GM23338 (cell line): ENCODE results near the gene TBX6.

ENCODE experiments used
- CREB1 ChIP-seq: fragments of 250-450 bp; sonication (Bioruptor Pico); IDR thresholded peaks from 2 replicates; pipeline ENCODE4 v1.5.0; 2020; ENCODE audit warnings: low read depth, mild to moderate bottlenecking, moderate library complexity
- EZH2 ChIP-seq: fragments of 200-600 bp; sonication (generic); IDR thresholded peaks from one replicate; pipeline ENCODE4 v1.8.0; 2017; ENCODE audit warnings: antibody characterized with exemption, mild to moderate bottlenecking, low read depth; ENCODE audit not compliant: unreplicated experiment
- EZH2phosphoT487 ChIP-seq: fragments of 200-600 bp; sonication (generic); IDR thresholded peaks from one replicate; pipeline ENCODE4 v1.8.1; 2018; ENCODE audit warnings: antibody characterized with exemption; ENCODE audit not compliant: unreplicated experiment
- POLR2AphosphoS5 ChIP-seq: IDR thresholded peaks from 2 replicates; pipeline ENCODE4 v1.6.1; 2016; ENCODE audit warnings: antibody characterized with exemption, low read depth
- REST ChIP-seq: IDR thresholded peaks from one replicate; pipeline ENCODE4 v1.6.1; 2018; ENCODE audit warnings: antibody characterized with exemption; ENCODE audit not compliant: unreplicated experiment
- ZNF114 ChIP-seq: fragments of 250-450 bp; sonication (Bioruptor Pico); IDR thresholded peaks from 2 replicates; pipeline ENCODE4 v1.5.0; 2020; ENCODE audit warnings: mild to moderate bottlenecking, moderate library complexity
- TF ChIP-seq, protein P1 (sequence below), 2 experiments: fragments of 200-600 bp in 1 of 2; sonication (generic) in 1 of 2; conservative IDR thresholded peaks; 2 replicates each; pipeline versions ENCODE4 v1.5.1 to v1.6.1; 2016 to 2017; ENCODE audit warnings: antibody characterized with exemption in 2 of 2, low read depth in 2 of 2, mild to moderate bottlenecking in 2 of 2, moderate library complexity in 1 of 2

DNA sequence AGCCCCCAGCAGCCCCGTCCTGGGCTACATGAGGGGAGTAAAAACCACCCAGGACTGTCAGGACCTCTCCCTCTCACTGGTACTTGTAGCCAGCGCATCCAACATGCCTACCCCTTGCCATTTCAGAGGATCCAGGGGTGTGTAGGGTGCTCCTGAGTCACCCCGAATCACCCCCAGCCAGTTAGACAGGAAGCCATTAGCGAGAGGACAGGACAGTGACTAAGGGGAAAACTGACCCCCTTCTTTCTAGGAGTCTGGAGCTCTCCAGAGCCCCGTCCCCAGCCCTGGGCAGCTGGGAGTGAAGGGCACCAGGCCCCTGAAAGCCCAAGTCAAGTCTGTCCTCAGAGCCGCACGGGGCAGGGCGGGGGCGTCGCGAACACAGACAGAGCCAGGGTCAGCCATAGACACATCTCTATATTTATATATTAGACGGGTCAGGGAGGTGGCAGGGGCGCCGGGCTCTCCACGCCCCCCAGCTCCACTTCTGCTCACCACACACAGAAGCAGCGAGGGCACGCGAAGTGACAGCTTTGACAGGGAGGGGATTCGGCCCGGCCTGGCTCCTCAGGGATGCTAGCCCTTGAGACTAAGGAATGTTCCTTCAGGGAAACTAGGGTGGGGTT, 22.1 kb upstream of the TBX6 start:
- TF ChIP-seq, protein P1, sequence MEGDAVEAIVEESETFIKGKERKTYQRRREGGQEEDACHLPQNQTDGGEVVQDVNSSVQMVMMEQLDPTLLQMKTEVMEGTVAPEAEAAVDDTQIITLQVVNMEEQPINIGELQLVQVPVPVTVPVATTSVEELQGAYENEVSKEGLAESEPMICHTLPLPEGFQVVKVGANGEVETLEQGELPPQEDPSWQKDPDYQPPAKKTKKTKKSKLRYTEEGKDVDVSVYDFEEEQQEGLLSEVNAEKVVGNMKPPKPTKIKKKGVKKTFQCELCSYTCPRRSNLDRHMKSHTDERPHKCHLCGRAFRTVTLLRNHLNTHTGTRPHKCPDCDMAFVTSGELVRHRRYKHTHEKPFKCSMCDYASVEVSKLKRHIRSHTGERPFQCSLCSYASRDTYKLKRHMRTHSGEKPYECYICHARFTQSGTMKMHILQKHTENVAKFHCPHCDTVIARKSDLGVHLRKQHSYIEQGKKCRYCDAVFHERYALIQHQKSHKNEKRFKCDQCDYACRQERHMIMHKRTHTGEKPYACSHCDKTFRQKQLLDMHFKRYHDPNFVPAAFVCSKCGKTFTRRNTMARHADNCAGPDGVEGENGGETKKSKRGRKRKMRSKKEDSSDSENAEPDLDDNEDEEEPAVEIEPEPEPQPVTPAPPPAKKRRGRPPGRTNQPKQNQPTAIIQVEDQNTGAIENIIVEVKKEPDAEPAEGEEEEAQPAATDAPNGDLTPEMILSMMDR (conservative IDR thresholded peaks at IDR 0.05; ENCODE audit: low read depth in 2 of 2): no peak
- TF ChIP-seq POLR2AphosphoS5 (no peak), EZH2phosphoT487 (no peak), EZH2 (no peak), ZNF114 (no peak), CREB1 (CRISPR knock-in tag) (no peak), REST (no peak)
